Spleen (tissue), 11 donors: ENCODE results near the gene VTI1A. TPM values are rescaled to one million over a fixed set of nuclear protein-coding genes. Genes with fewer than 3 reads are reported as not detected.

Experiments used
- DNase-seq: peaks from one replicate; pipeline ENCODE4 v3.0.0-alpha.2; 2020
- H3K27ac ChIP-seq, 8 donors: fragments of 200-600 bp; sonication (generic) in 7 of 8; 1 replicate in 4 of 8; 2 replicates in 4 of 8; pipeline versions ENCODE4 v1.5.0 to v1.8.0; 2016 to 2021; ENCODE audit warnings: inconsistent platforms in 4 of 8, mild to moderate bottlenecking in 4 of 8, moderate library complexity in 1 of 8
- H3K27me3 ChIP-seq, 7 donors: fragments of 200-600 bp; sonication (generic) in 6 of 7; replicated peaks in 1 of 7; 1 replicate in 4 of 7; 2 replicates in 3 of 7; pipeline versions ENCODE4 v1.5.0 to v1.8.0; 2016 to 2021; ENCODE audit warnings: inconsistent platforms in 3 of 7, mild to moderate bottlenecking in 1 of 7
- H3K36me3 ChIP-seq, 6 donors: fragments of 200-600 bp; sonication (generic) in 5 of 6; 1 replicate in 4 of 6; 2 replicates in 2 of 6; pipeline versions ENCODE4 v1.5.0 to v1.8.0; 2016 to 2021; ENCODE audit warnings: inconsistent platforms in 2 of 6
- H3K4me1 ChIP-seq, 6 donors: fragments of 200-600 bp; sonication (generic) in 5 of 6; 1 replicate in 3 of 6; 2 replicates in 3 of 6; pipeline versions ENCODE4 v1.5.0 to v1.8.0; 2016 to 2021; ENCODE audit warnings: inconsistent platforms in 3 of 6
- H3K4me3 ChIP-seq, 8 donors: fragments of 200-600 bp; sonication (generic) in 7 of 8; 1 replicate in 4 of 8; 2 replicates in 4 of 8; pipeline versions ENCODE4 v1.5.0 to v1.8.0; 2016 to 2021; ENCODE audit warnings: inconsistent platforms in 4 of 8, mild to moderate bottlenecking in 4 of 8, moderate library complexity in 2 of 8
- H3K9me3 ChIP-seq, 8 donors: fragments of 200-600 bp; sonication (generic) in 7 of 8; 1 replicate in 4 of 8; 2 replicates in 4 of 8; pipeline versions ENCODE4 v1.5.0 to v1.8.0; 2016 to 2021; ENCODE audit warnings: inconsistent platforms in 4 of 8
- CTCF ChIP-seq, 11 experiments: fragments of 200-600 bp in 7 of 11; fragments of 450-650 bp in 4 of 11; sonication (generic) in 4 of 11; IDR thresholded peaks in 8 of 11; conservative IDR thresholded peaks in 3 of 11; 1 replicate in 7 of 11; 2 replicates in 4 of 11; pipeline versions ENCODE4 v1.4.0 to v1.8.0; 2016 to 2021; ENCODE audit warnings: antibody characterized with exemption in 11 of 11, inconsistent platforms in 4 of 11, mild to moderate bottlenecking in 1 of 11
- POLR2A ChIP-seq, 3 donors: fragments of 450-650 bp; IDR thresholded peaks; one replicate each; pipeline ENCODE4 v1.5.1; 2017; ENCODE audit warnings: antibody characterized with exemption in 3 of 3, mild to moderate bottlenecking in 1 of 3
- POLR2AphosphoS5 ChIP-seq, 3 donors: sonication (generic); formaldehyde crosslinking; IDR thresholded peaks; one replicate each; pipeline ENCODE4 v1.5.1; 2017; ENCODE audit warnings: antibody characterized with exemption in 3 of 3
- WGBS, 5 donors: extraction: QIAGEN DNeasy Blood & Tissue Kit in 3 of 5; methylation state at CpG; one replicate each; pipeline versions ENCODE4 v1.1.5 to v1.1.7; 2013 to 2018; 5-methylcytosine and 5-hydroxymethylcytosine counted together
- intact Hi-C: fragments of 100-400 bp; cut with DNase I; formaldehyde crosslinking; loops from one replicate; pipeline ENCODE4 v1.15.0; 2023; ENCODE audit warnings: low total_unique reads
- polyA plus RNA-seq, 3 donors: library from polyadenylated mRNA; stranded (reverse); fragments of 200-250 nt; gene quantifications; one replicate each; pipeline ENCODE4 v1.2.1, GENCODE V29; 2013
- total RNA-seq, 7 donors: library from RNA; depleted of rRNA in 3 of 7; stranded (reverse); fragments of >200 nt in 3 of 7; fragmentation: NEBNext Ultra II Directional in 4 of 7; extraction: Animal tissue kit (Norgen Biotek cat#: 25700) in 4 of 7; gene quantifications; one replicate each; pipeline versions ENCODE4 v1.1.0 to v1.2.1, GENCODE V29; 2016 to 2021
- donor health status: healthy with polysubstance abuse.
- donor health status: DM: no; HTN: no; CAD: no; lungs with moderate emphysema.
- donor health status: DM: no; HTN: no; CAD: no.
- donor health status: Bipolar disorder and iron deficiency.
- donor health status: healthy.
- donor health status: DM: no; HTN: no; CAD: no.
- donor health status: DM: yes; HTN: yes; CAD: no.

VTI1A gene
- total and polyA plus RNA-seq, 10 donors: 7.8 to 129 (median 56.2) TPM

DNA sequence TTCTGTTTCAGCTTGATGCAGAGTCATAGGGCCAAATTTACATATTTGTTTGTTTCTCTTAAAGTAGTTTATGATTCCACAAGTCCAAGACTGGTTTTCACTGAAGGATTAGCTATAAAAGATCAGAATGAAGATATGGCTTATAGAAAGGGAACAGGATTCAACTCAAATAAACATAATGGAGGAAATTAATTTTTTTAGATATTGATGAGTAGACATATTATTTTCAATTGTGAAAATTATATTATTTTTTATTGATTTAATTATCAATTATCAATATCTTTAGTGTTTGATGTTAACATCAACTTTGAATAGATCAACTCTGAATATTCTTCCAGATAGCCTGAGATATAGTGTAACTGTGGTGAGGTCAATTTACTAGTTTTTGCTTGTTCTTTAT is 68.1 kb downstream of the VTI1A start:
- Histone ChIP-seq H3K27ac (no peak overlapping the region), H3K4me1 (peaks cover 0 to 2% (median 0%) of the 10 kb centered on the region in 6 donors), H3K9me3 (no peaks in the 10 kb centered on the region), H3K36me3 (peaks cover 0 to 6% (median 0%) of the 10 kb centered on the region in 6 donors), H3K4me3 (no peak overlapping the region), H3K27me3 (no peaks in the 10 kb centered on the region)
- intact Hi-C loops: no loop called here
- no peak for DNase-seq
- TF ChIP-seq POLR2A (IDR thresholded peaks at IDR 0.05) (no peak), CTCF (IDR thresholded peaks at IDR 0.05 in 8 of 11, conservative IDR thresholded peaks at IDR 0.05 in 3 of 11) (no peak), POLR2AphosphoS5 (IDR thresholded peaks at IDR 0.05) (no peak)

- peaks cover 0 to 5% (median 0%) of the 10 kb centered on the region in 6 donors for H3K4me1 ChIP-seq
- no peak for DNase-seq
- no peak overlapping the region for H3K4me3 ChIP-seq
- 66 to 97% (median 87%) methylated on average over 2 of the region's 2 CpGs for WGBS, 5 donors
- no peaks in the 10 kb centered on the region for H3K9me3 ChIP-seq
- no peak overlapping the region for H3K27ac ChIP-seq
- peaks cover 0 to 6% (median 0%) of the 10 kb centered on the region in 6 donors for H3K36me3 ChIP-seq
- intact Hi-C loops: no loop called here
- TF ChIP-seq POLR2A (IDR thresholded peaks at IDR 0.05) (no peak), CTCF (IDR thresholded peaks at IDR 0.05 in 8 of 11, conservative IDR thresholded peaks at IDR 0.05 in 3 of 11) (no peak), POLR2AphosphoS5 (IDR thresholded peaks at IDR 0.05) (no peak)
- no peaks in the 10 kb centered on the region for H3K27me3 ChIP-seq
Measured at GRCh38 chr10:112515852-112516251, 68.8 kb downstream of the VTI1A start.

DNA sequence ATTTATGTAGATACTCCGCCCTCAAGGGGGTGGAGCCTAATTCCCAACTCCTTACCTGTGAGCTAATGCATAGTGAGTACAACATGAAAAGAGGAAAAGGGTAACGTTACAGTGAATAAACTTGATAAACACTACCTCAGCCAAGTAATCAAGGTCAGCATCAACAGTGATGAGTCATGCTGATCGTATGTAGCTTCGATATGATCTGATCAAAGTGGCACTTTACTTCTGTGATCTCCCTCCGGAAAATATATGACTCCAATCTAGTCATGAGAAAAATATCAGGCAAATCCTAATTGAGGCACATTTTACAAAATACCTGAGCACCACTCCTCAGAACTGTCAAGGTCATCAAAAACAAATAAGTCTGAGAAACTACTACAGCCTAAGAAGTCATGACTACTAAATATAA is 70.4 kb downstream of the VTI1A start:
- Histone ChIP-seq H3K36me3 (no peaks in the 10 kb centered on the region), H3K4me3 (no peak overlapping the region), H3K27ac (no peak overlapping the region), H3K4me1 (peaks cover 0 to 5% (median 0%) of the 10 kb centered on the region in 6 donors), H3K9me3 (no peaks in the 10 kb centered on the region), H3K27me3 (no peaks in the 10 kb centered on the region)
- intact Hi-C loops: no loop called here
- TF ChIP-seq POLR2A (IDR thresholded peaks at IDR 0.05) (no peak), CTCF (IDR thresholded peaks at IDR 0.05 in 8 of 11, conservative IDR thresholded peaks at IDR 0.05 in 3 of 11) (no peak), POLR2AphosphoS5 (IDR thresholded peaks at IDR 0.05) (no peak)
- 85 to 89% (median 86%) methylated on average over 5 of the region's 5 CpGs for WGBS, 5 donors
- DNase-seq: no peak

DNA sequence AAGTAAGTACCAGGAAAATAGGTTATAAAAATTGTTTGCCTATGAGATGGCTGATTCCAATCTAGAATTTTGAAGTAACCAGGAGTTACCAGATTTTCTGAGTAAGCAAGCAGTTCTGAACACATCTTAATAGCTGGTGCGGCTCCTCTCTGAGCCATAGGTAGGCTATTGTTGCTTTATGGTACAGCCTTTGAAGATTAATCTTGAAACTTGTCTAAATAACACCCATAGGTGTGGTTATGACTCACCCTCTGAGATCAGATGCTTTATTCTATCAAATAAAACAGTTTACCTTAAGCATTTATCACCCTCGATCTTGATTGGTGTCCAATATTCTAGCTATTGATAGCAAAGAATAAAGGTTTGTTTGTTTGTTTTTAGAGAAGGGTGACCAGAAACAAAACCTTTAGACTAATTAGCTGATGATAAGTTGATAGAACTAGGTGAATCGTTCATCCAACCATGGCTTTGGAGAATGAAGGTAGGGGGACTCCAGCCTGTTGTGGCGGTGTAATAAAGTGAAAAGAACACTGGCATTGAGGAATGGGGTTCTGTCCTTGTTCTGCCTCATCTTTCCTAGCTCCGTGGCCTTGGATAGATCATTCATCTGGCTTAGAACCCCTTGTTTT is 72.2 kb downstream of the VTI1A start:
- H3K9me3 ChIP-seq: no peaks in the 10 kb centered on the region
- no peak overlapping the region for H3K4me3 ChIP-seq
- no peak overlapping the region for H3K27ac ChIP-seq
- intact Hi-C loops: no loop called here
- TF ChIP-seq POLR2A (IDR thresholded peaks at IDR 0.05) (no peak), POLR2AphosphoS5 (IDR thresholded peaks at IDR 0.05) (no peak), CTCF (IDR thresholded peaks at IDR 0.05 in 8 of 11, conservative IDR thresholded peaks at IDR 0.05 in 3 of 11) (no peak)
- DNase-seq: no peak
- no peaks in the 10 kb centered on the region for H3K27me3 ChIP-seq
- 81 to 90% (median 86%) methylated on average over 5 of the region's 5 CpGs for WGBS, 5 donors
- no peaks in the 10 kb centered on the region for H3K36me3 ChIP-seq
- peaks cover 0 to 5% (median 0%) of the 10 kb centered on the region in 6 donors for H3K4me1 ChIP-seq
